Esophagus squamous epithelium (tissue), 5 donors: ENCODE measurements around the gene LRP11. TPM values are rescaled to one million over a fixed set of nuclear protein-coding genes. Genes with fewer than 3 reads are reported as not detected.

Source experiments
- DNase-seq: peaks from one replicate; lab custom pipeline; 2025; lab: John Stamatoyannopoulos, UW
- H3K27ac ChIP-seq, 4 donors: fragments of 200-600 bp; sonication (generic); one replicate each; pipeline ENCODE4 v1.5.1; 2016 to 2019; ENCODE audit warnings: mild to moderate bottlenecking in 1 of 4
- H3K27me3 ChIP-seq, 4 donors: fragments of 200-600 bp; sonication (generic); 1 replicate in 3 of 4; 2 replicates in 1 of 4; pipeline versions ENCODE4 v1.5.1 to v1.6.0; 2017 to 2021; ENCODE audit warnings: antibody characterized with exemption in 1 of 4
- H3K36me3 ChIP-seq, 3 donors: fragments of 200-600 bp; sonication (generic); one replicate each; pipeline ENCODE4 v1.5.1; 2016 to 2019
- H3K4me1 ChIP-seq, 3 donors: fragments of 200-600 bp; sonication (generic); one replicate each; pipeline ENCODE4 v1.5.1; 2017 to 2019
- H3K4me3 ChIP-seq, 4 donors: fragments of 200-600 bp; sonication (generic); 1 replicate in 3 of 4; 2 replicates in 1 of 4; pipeline ENCODE4 v1.5.1; 2016 to 2019; ENCODE audit warnings: mild to moderate bottlenecking in 2 of 4, moderate library complexity in 1 of 4
- H3K9me3 ChIP-seq, 3 donors: fragments of 200-600 bp; sonication (generic); one replicate each; pipeline ENCODE4 v1.5.1; 2016 to 2019
- CTCF ChIP-seq, 6 experiments: fragments of 450-650 bp in 4 of 6; fragments of 200-600 bp in 2 of 6; sonication (generic) in 2 of 6; IDR thresholded peaks; one replicate each; pipeline ENCODE4 v1.5.1; 2016 to 2019; ENCODE audit warnings: antibody characterized with exemption in 6 of 6, mild to moderate bottlenecking in 4 of 6, moderate library complexity in 4 of 6
- POLR2A ChIP-seq, 4 donors: fragments of 450-650 bp; IDR thresholded peaks; one replicate each; pipeline ENCODE4 v1.6.1; 2017; ENCODE audit warnings: antibody characterized with exemption in 4 of 4, mild to moderate bottlenecking in 4 of 4, moderate library complexity in 3 of 4
- WGBS, 2 donors: methylation state at CpG; one replicate each; pipeline ENCODE4 v1.1.5; 2018; 5-methylcytosine and 5-hydroxymethylcytosine counted together
- intact Hi-C: fragments of 100-400 bp; cut with DNase I; formaldehyde crosslinking; loops from one replicate; pipeline ENCODE4 v1.15.0; 2022
- total RNA-seq, 4 donors: library from RNA; depleted of rRNA; stranded (reverse); fragments of >200 nt; gene quantifications; one replicate each; pipeline ENCODE4 v1.1.0, GENCODE V29; 2016
- donor health status: DM: yes; HTN: yes; CAD: no.

Gene LRP11
- total RNA-seq, 4 donors from 2014 or later, result 40.2 to 74.9 (median 58.4) TPM

GRCh38 chr6:149900620-149901443, 36.7 kb upstream of the LRP11 start:
- Histone ChIP-seq H3K9me3 (no peaks in the 10 kb centered on the region), H3K27ac (peak overlapping the region; percentile 84 to 95 (median 90))

GRCh38 chr6:149899926-149900619, 35.9 kb upstream of the LRP11 start:
- H3K9me3 ChIP-seq, result no peaks in the 10 kb centered on the region
- 60 to 83% methylated on average over 4 to 6 of the region's 7 CpGs for WGBS, 2 donors
- DNase-seq, result no peak
- intact Hi-C loops, result no loop called here
- H3K36me3 ChIP-seq, result no peaks in the 10 kb centered on the region
- no peaks in the 10 kb centered on the region for H3K27me3 ChIP-seq
- peak overlapping the region in 1 of 4 donors; percentile 8 for H3K4me3 ChIP-seq
- peak overlapping the region; percentile 84 to 95 (median 90) for H3K27ac ChIP-seq
- TF ChIP-seq POLR2A (IDR thresholded peaks at IDR 0.05) (no peak), CTCF (IDR thresholded peaks at IDR 0.05) (no peak)
- peaks cover 49 to 79% (median 55%) of the 10 kb centered on the region in 3 donors for H3K4me1 ChIP-seq

More at GRCh38 chr6:149900620-149901443, 36.7 kb upstream of the LRP11 start:
- Histone ChIP-seq H3K27me3 (no peaks in the 10 kb centered on the region), H3K36me3 (no peaks in the 10 kb centered on the region), H3K4me1 (peaks cover 42 to 74% (median 47%) of the 10 kb centered on the region in 3 donors), H3K4me3 (no peak overlapping the region)
- intact Hi-C loops, result no loop called here
- DNase-seq, result no peak
- TF ChIP-seq CTCF (IDR thresholded peaks at IDR 0.05) (peak in 1 of 6 experiments; percentile 3), POLR2A (IDR thresholded peaks at IDR 0.05) (no peak)
- WGBS, 2 donors, result 45 to 68% methylated on average over 4 to 8 of the region's 11 CpGs

- 57 to 72% methylated on average over 6 of the region's 6 CpGs for WGBS, 2 donors
- TF ChIP-seq CTCF (IDR thresholded peaks at IDR 0.05) (peak in 1 of 6 experiments; percentile 4), POLR2A (IDR thresholded peaks at IDR 0.05) (no peak)
- DNase-seq, result no peak
- no peak overlapping the region for H3K4me3 ChIP-seq
- H3K36me3 ChIP-seq, result no peaks in the 10 kb centered on the region
- H3K27ac ChIP-seq, result peak overlapping the region; percentile 84 to 95 (median 90)
- H3K27me3 ChIP-seq, result no peaks in the 10 kb centered on the region
- H3K4me1 ChIP-seq, result peaks cover 52 to 81% (median 61%) of the 10 kb centered on the region in 3 donors
- H3K9me3 ChIP-seq, result no peaks in the 10 kb centered on the region
- intact Hi-C loops, result no loop called here
Observed at GRCh38 chr6:149899486-149899885, 35.3 kb upstream of the LRP11 start.

GRCh38 chr6:149898966-149899365, 34.8 kb upstream of the LRP11 start:
- WGBS, 2 donors, result 82% methylated on average over 9 of the region's 9 CpGs
- Histone ChIP-seq H3K27me3 (no peaks in the 10 kb centered on the region), H3K27ac (peak overlapping the region; percentile 27 to 95 (median 90)), H3K4me3 (no peak overlapping the region), H3K9me3 (no peaks in the 10 kb centered on the region), H3K36me3 (no peaks in the 10 kb centered on the region), H3K4me1 (peaks cover 52 to 77% (median 61%) of the 10 kb centered on the region in 3 donors)
- intact Hi-C loops, result no loop called here
- TF ChIP-seq CTCF (IDR thresholded peaks at IDR 0.05) (no peak), POLR2A (IDR thresholded peaks at IDR 0.05) (no peak)
- DNase-seq, result no peak
